K562 (cell line): ENCODE data around the gene EXOC4. TPM values are rescaled to one million over a fixed set of nuclear protein-coding genes. Genes with fewer than 3 reads are reported as not detected.

Experiments used
- ATAC-seq: fragments of 200-7000 bp; cut with Tn5 transposase; 3 replicates; pipeline ENCODE4 v1.9.1; 2020; ENCODE audit warnings: moderate library complexity
- BruUV-seq: library from RNA; stranded (reverse); fragments of 400-500 nt; replicated peaks from 2 replicates; lab custom pipeline; 2021; lab: Mats Ljungman, UMichigan
- CTCF ChIA-PET: fragments of 300-600 bp; formaldehyde crosslinking; extraction: SDS; loops from one replicate; lab custom pipeline; 2021; ENCODE audit warnings: low intra/inter-chr PET ratio; lab: Yijun Ruan, JAX
- POLR2A ChIA-PET: fragments of 300-600, 350-650 bp; sonication (Branson Sonifier 250); formaldehyde crosslinking; extraction: SDS; loops from one replicate; lab custom pipeline; 2021; ENCODE audit warnings: antibody characterized with exemption, inconsistent platforms; lab: Yijun Ruan, JAX
- DNase-seq, 4 experiments: peaks; one replicate each; pipeline versions ENCODE4 v3.0.0 to v3.0.0-alpha.2; 2011 to 2018; ENCODE audit warnings: low spot score in 3 of 4, mixed read lengths in 3 of 4; ENCODE audit errors: extremely low read depth in 1 of 4
- FAIRE-seq: peaks from 2 replicates; lab custom pipeline; 2011; peaks lifted over from hg19 to GRCh38; lab: Jason Lieb, UNC
- H2AFZ ChIP-seq: 2 replicates; pipeline ENCODE4 v1.6.0; 2011; ENCODE audit warnings: low read depth, low read length, control low read depth, inconsistent platforms
- H3K27ac ChIP-seq: fragments of 200-600 bp; 3 replicates; pipeline ENCODE4 v1.8.0; 2011; ENCODE audit warnings: low read depth, mild to moderate bottlenecking, control low read depth, inconsistent platforms, low read length, moderate library complexity, mixed read lengths; ENCODE audit errors: extremely low read depth
- H3K27me3 ChIP-seq, 2 experiments: fragments of 300-600 bp in 1 of 2; 2 replicates in 1 of 2; 3 replicates in 1 of 2; pipeline versions ENCODE4 v1.6.0 to v1.8.0; 2011; ENCODE audit warnings: inconsistent platforms in 2 of 2, low read length in 2 of 2, mild to moderate bottlenecking in 1 of 2, mixed read lengths in 1 of 2, moderate library complexity in 1 of 2; ENCODE audit not compliant: control insufficient read depth in 2 of 2, insufficient read depth in 2 of 2
- H3K36me3 ChIP-seq: fragments of 300-600 bp; 3 replicates; pipeline ENCODE4 v1.8.0; 2011; ENCODE audit warnings: mild to moderate bottlenecking, low read length, inconsistent platforms; ENCODE audit not compliant: control insufficient read depth, insufficient read depth
- H3K4me1 ChIP-seq, 2 experiments: fragments of 200-600 bp in 1 of 2; replicated peaks in 1 of 2; 2 replicates in 1 of 2; 3 replicates in 1 of 2; pipeline versions ENCODE4 v1.5.1 to v1.8.0; 2011; ENCODE audit warnings: inconsistent platforms in 2 of 2, low read length in 2 of 2, mild to moderate bottlenecking in 1 of 2, mixed read lengths in 1 of 2, moderate library complexity in 1 of 2; ENCODE audit not compliant: control insufficient read depth in 2 of 2, insufficient read depth in 2 of 2
- H3K4me2 ChIP-seq: 2 replicates; pipeline ENCODE4 v1.6.1; 2011; ENCODE audit warnings: low read length, control low read depth, inconsistent platforms, mixed read lengths; ENCODE audit not compliant: insufficient read depth
- H3K4me3 ChIP-seq: fragments of 200-600 bp; sonication (generic), shearing (Covaris generic); 2 replicates; pipeline ENCODE4 v1.5.1; 2016; ENCODE audit warnings: control low read depth, inconsistent platforms
- H3K79me2 ChIP-seq: fragments of 200-600 bp; 3 replicates; pipeline ENCODE4 v1.8.0; 2011; ENCODE audit warnings: low read length, inconsistent platforms; ENCODE audit not compliant: control insufficient read depth, insufficient read depth
- H3K9ac ChIP-seq, 2 experiments: 2 replicates each; pipeline versions ENCODE4 v1.6.0 to v1.6.1; 2011; ENCODE audit warnings: low read depth in 2 of 2, low read length in 2 of 2, control low read depth in 1 of 2, inconsistent platforms in 1 of 2, mild to moderate bottlenecking in 1 of 2, mixed read lengths in 1 of 2; ENCODE audit not compliant: insufficient read depth in 1 of 2
- H3K9me1 ChIP-seq: one replicate; pipeline ENCODE4 v1.6.0; 2011; ENCODE audit warnings: inconsistent platforms, mild to moderate bottlenecking, low read length, moderate library complexity; ENCODE audit not compliant: control insufficient read depth, insufficient read depth
- H3K9me3 ChIP-seq: replicated peaks from 2 replicates; pipeline ENCODE4 v1.5.1; 2011; ENCODE audit warnings: low read depth, low read length, inconsistent platforms; ENCODE audit not compliant: control insufficient read depth, insufficient read depth
- H4K20me1 ChIP-seq: replicated peaks from 2 replicates; pipeline ENCODE4 v1.6.1; 2011; ENCODE audit warnings: low read length, inconsistent platforms, mixed read lengths; ENCODE audit not compliant: control insufficient read depth, insufficient read depth
- CBFB ChIP-seq: sonication (generic); formaldehyde crosslinking; IDR thresholded peaks from 2 replicates; pipeline ENCODE4 v1.4.0; 2020; ENCODE audit warnings: mild to moderate bottlenecking, missing genetic modification reagents
- CREM ChIP-seq: IDR thresholded peaks from 2 replicates; pipeline ENCODE4 v1.6.1; 2014; ENCODE audit warnings: antibody characterized with exemption, low read depth
- ILF3 ChIP-seq: fragments of 450-650 bp; IDR thresholded peaks from 2 replicates; pipeline ENCODE4 v1.6.1; 2018; ENCODE audit warnings: antibody characterized with exemption, mild to moderate bottlenecking, moderate library complexity, borderline replicate concordance
- KLF1 ChIP-seq: fragments of 450-650 bp; IDR thresholded peaks from 2 replicates; pipeline ENCODE4 v1.6.1; 2016; ENCODE audit warnings: missing genetic modification characterization, missing compliant biosample characterization
- MAFK ChIP-seq: IDR thresholded peaks from 2 replicates; pipeline ENCODE4 v1.6.1; 2011; ENCODE audit warnings: low read length, improper control_type of control experiment
- MBD1 ChIP-seq: fragments of 250-450 bp; sonication (Bioruptor Pico); IDR thresholded peaks from 2 replicates; pipeline ENCODE4 v1.8.0; 2022; ENCODE audit warnings: inconsistent platforms
- NBN ChIP-seq: fragments of 450-650 bp; IDR thresholded peaks from 2 replicates; pipeline ENCODE4 v1.6.1; 2016; ENCODE audit warnings: low read depth, mild to moderate bottlenecking
- NONO ChIP-seq, 2 experiments: fragments of 200-400 bp in 1 of 2; fragments of 450-650 bp in 1 of 2; formaldehyde crosslinking in 1 of 2; IDR thresholded peaks; 2 replicates each; pipeline ENCODE4 v1.6.1; 2017; ENCODE audit warnings: low read depth in 2 of 2, mild to moderate bottlenecking in 2 of 2, moderate library complexity in 2 of 2, low read length in 1 of 2
- PCBP2 ChIP-seq: fragments of 200-400 bp; formaldehyde crosslinking; IDR thresholded peaks from 2 replicates; pipeline ENCODE4 v1.6.1; 2018; ENCODE audit warnings: low read length, low read depth, mild to moderate bottlenecking, moderate library complexity; ENCODE audit not compliant: poor library complexity, severe bottlenecking
- PHB2 ChIP-seq: fragments of 450-650 bp; IDR thresholded peaks from 2 replicates; pipeline ENCODE4 v1.6.1; 2017; ENCODE audit warnings: low read depth
- RBM25 ChIP-seq: fragments of 200-400 bp; formaldehyde crosslinking; IDR thresholded peaks from 2 replicates; pipeline ENCODE4 v1.6.1; 2018; ENCODE audit warnings: low read length, low read depth, moderate library complexity; ENCODE audit not compliant: severe bottlenecking
- SNRNP70 ChIP-seq: fragments of 200-400 bp; formaldehyde crosslinking; optimal IDR thresholded peaks from 2 replicates; pipeline ENCODE3; 2017; ENCODE audit warnings: low read depth, low read length
- TBP ChIP-seq: optimal IDR thresholded peaks from 2 replicates; pipeline ENCODE3; 2011; ENCODE audit warnings: low read depth, low read length, improper control_type of control experiment
- TFE3 ChIP-seq: fragments of 450-650 bp; formaldehyde crosslinking; IDR thresholded peaks from 2 replicates; pipeline ENCODE4 v1.4.0; 2020; ENCODE audit warnings: mild to moderate bottlenecking, mixed read lengths
- TOE1 ChIP-seq, 2 experiments: fragments of 450-650 bp in 1 of 2; sonication (generic) in 1 of 2; formaldehyde crosslinking in 1 of 2; IDR thresholded peaks; 2 replicates each; pipeline versions ENCODE4 v1.7.1 to v1.8.0; 2016 to 2022; ENCODE audit warnings: borderline replicate concordance in 2 of 2, mild to moderate bottlenecking in 2 of 2, antibody characterized with exemption in 1 of 2, inconsistent platforms in 1 of 2, low read depth in 1 of 2, missing genetic modification reagents in 1 of 2, moderate library complexity in 1 of 2
- U2AF2 ChIP-seq: fragments of 200-400 bp; formaldehyde crosslinking; optimal IDR thresholded peaks from 2 replicates; pipeline ENCODE3; 2017; ENCODE audit warnings: low read depth, mild to moderate bottlenecking, low read length
- WHSC1 ChIP-seq: IDR thresholded peaks from one replicate; pipeline ENCODE4 v1.6.1; 2012; ENCODE audit warnings: low read length, control low read depth, inconsistent platforms
- ZNF133 ChIP-seq: fragments of 250-450 bp; sonication (Bioruptor Pico); IDR thresholded peaks from 2 replicates; pipeline ENCODE4 v1.4.0; 2020; ENCODE audit warnings: mild to moderate bottlenecking
- ZNF764 ChIP-seq: fragments of 250-450 bp; sonication (Bioruptor Pico); IDR thresholded peaks from 2 replicates; pipeline ENCODE4 v1.4.0; 2020; ENCODE audit warnings: low read depth, mild to moderate bottlenecking, moderate library complexity
- WGBS: fragments of 100-300 bp; shearing (Covaris generic); methylation state at CpG from one replicate; pipeline ENCODE4 v1.1.6; 2016; ENCODE audit warnings: low coverage, mixed read lengths; ENCODE audit not compliant: insufficient coverage; ENCODE audit errors: missing lambda C conversion rate; 5-methylcytosine and 5-hydroxymethylcytosine counted together
- in situ Hi-C: fragments of 300-500 bp; cut with MboI; formaldehyde crosslinking; loops from 4 replicates; pipeline ENCODE4 v1.15.0; 2018; ENCODE audit warnings: inconsistent platforms, mixed read lengths
- intact Hi-C: fragments of 100-400 bp; cut with micrococcal nuclease; formaldehyde crosslinking; loops from 2 replicates; pipeline ENCODE4 v1.14.2; 2022
- polyA plus RNA-seq, 8 experiments: library from polyadenylated mRNA; depleted of rRNA in 4 of 8; stranded (reverse) in 5 of 8; unstranded in 3 of 8; fragments of >200 nt; fragmentation: Nextera tagmentation in 2 of 8; fragmentation: Illumina TruSeq in 1 of 8; extraction: Ambion mirVana in 2 of 8; extraction: Trizol in 1 of 8; gene quantifications; 2 replicates each; pipeline versions ENCODE4 v1.2.1 to v1.2.3, GENCODE V29; 2011 to 2014; ENCODE audit warnings: inconsistent platforms in 1 of 8, missing spikeins in 1 of 8
- total RNA-seq, 7 experiments: library from RNA; depleted of rRNA in 6 of 7; stranded (reverse); fragments of >200 nt in 6 of 7; fragmentation: Illumina TruSeq in 2 of 7; extraction: Trizol in 2 of 7; gene quantifications; 2 replicates each; pipeline versions ENCODE4 v1.2.1 to v1.2.3, GENCODE V29; 2011 to 2021; ENCODE audit warnings: low replicate concordance in 1 of 7
- TF ChIP-seq, protein P1 (sequence below): fragments of 450-650 bp; formaldehyde crosslinking; conservative IDR thresholded peaks from 2 replicates; pipeline ENCODE4 v1.4.0; 2022; ENCODE audit warnings: mild to moderate bottlenecking, missing genetic modification characterization

EXOC4 gene
- total and polyA plus RNA-seq, 9 of the 15 experiments (the other 6 are each of a cell fraction or from before 2014, with no cell fraction given) = 18.5 to 73.1 (median 46.6) TPM

DNA sequence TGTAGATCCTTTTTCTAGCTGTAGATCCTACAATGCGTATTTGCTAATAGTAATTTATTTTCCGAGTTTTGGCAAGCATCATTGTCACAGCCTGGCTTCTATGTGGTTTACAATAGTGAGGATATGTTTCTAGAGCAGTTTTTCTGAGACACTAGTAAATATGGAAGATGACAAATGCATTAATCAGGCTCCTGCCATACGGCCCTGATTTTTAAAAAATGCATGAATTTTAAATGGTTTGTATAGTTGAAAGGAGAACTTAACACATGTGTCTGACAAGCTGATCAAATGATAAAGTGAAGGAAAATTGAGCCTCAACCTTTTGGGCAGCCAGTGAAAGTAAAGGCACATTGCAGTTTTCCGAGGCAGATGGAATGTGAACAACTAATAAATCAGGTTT is 354.1 kb downstream of the EXOC4 start:
- BruUV-seq = no TSS peak
- DNase-seq (no peak), FAIRE-seq (no peak)
- 31% methylated on average over 4 of the region's 4 CpGs for WGBS
- no peak overlapping the region for H2AFZ ChIP-seq
- ChIA-PET CTCF (no interaction called here), POLR2A (no interaction called here)
- no peaks in the 10 kb centered on the region for H3K4me1 ChIP-seq
- intact Hi-C loops = no loop called here
- H3K27ac ChIP-seq = no peak overlapping the region
- no peaks in the 10 kb centered on the region for H3K27me3 ChIP-seq
- no peak overlapping the region for H3K9ac ChIP-seq
- H3K4me3 ChIP-seq = no peak overlapping the region
- in situ Hi-C loops = no loop called here
- no peaks in the 10 kb centered on the region for H3K79me2 ChIP-seq
- no peaks in the 10 kb centered on the region for H3K9me3 ChIP-seq
- TF ChIP-seq ILF3 (no peak), RBM25 (no peak), ZNF133 (no peak), CBFB (CRISPR knock-in tag) (no peak), SNRNP70 (no peak), MAFK (no peak), TBP (no peak), WHSC1 (no peak), MBD1 (no peak), CREM (no peak), PHB2 (no peak), KLF1 (tag) (no peak), NBN (no peak), TOE1 (IDR thresholded peaks at IDR 0.05; ENCODE audit: borderline replicate concordance) (no peak), TOE1 (CRISPR knock-in tag; IDR thresholded peaks at IDR 0.05; ENCODE audit: borderline replicate concordance, low read depth) (no peak), ZNF764 (no peak), NONO (IDR thresholded peaks at IDR 0.05; ENCODE audit: low read depth in 2 of 2, low read length in 1 of 2) (no peak), U2AF2 (no peak), PCBP2 (no peak), TFE3 (no peak)
- TF ChIP-seq, protein P1, sequence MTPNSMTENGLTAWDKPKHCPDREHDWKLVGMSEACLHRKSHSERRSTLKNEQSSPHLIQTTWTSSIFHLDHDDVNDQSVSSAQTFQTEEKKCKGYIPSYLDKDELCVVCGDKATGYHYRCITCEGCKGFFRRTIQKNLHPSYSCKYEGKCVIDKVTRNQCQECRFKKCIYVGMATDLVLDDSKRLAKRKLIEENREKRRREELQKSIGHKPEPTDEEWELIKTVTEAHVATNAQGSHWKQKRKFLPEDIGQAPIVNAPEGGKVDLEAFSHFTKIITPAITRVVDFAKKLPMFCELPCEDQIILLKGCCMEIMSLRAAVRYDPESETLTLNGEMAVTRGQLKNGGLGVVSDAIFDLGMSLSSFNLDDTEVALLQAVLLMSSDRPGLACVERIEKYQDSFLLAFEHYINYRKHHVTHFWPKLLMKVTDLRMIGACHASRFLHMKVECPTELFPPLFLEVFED (CRISPR knock-in tag) = no peak
- TF ChIP-seq, all 486 proteins: peak for 0
- H3K4me2 ChIP-seq = no peak overlapping the region
- ATAC-seq = no peak
- no peaks in the 10 kb centered on the region for H3K36me3 ChIP-seq
- H4K20me1 ChIP-seq = no peaks in the 10 kb centered on the region; the same call in 1 of the 2 replicates
- no peaks in the 10 kb centered on the region for H3K9me1 ChIP-seq
